Vagina (tissue), 2 donors: ENCODE measurements around the gene CUX1.

ENCODE experiments used
- POLR2A ChIP-seq, 2 donors: fragments of 450-650 bp; IDR thresholded peaks; one replicate each; pipeline ENCODE4 v1.6.1; 2017; ENCODE audit warnings: antibody characterized with exemption in 2 of 2, mild to moderate bottlenecking in 2 of 2, moderate library complexity in 2 of 2
- POLR2AphosphoS5 ChIP-seq, 2 donors: sonication (generic); formaldehyde crosslinking; IDR thresholded peaks; one replicate each; pipeline ENCODE4 v1.9.0; 2017; ENCODE audit warnings: antibody characterized with exemption in 2 of 2, mild to moderate bottlenecking in 2 of 2, low read depth in 1 of 2; ENCODE audit not compliant: insufficient read depth in 1 of 2
- TF ChIP-seq, protein P1 (sequence below), 3 experiments: fragments of 450-650 bp in 2 of 3; fragments of 200-600 bp in 1 of 3; sonication (generic) in 1 of 3; IDR thresholded peaks; one replicate each; pipeline ENCODE4 v1.5.1; 2017 to 2019; ENCODE audit warnings: antibody characterized with exemption in 3 of 3, mild to moderate bottlenecking in 2 of 3, moderate library complexity in 2 of 3

DNA sequence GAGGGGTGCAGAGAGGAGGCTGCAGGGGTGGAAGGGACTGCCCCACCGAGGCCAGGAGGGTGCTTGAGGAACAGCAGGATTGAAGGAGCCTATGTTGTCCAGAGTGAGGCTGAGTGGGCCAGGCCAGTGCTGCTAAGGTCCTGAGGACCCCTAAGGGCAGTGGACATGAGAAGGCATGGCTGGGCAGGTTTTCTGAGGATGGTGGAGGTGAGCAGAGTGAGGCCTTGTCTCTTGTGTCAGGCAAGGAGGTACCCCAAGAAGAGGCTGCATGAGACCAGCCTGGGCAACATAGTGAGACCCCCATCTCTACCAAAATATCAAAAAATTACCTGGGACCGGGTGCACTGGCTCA is 474.5 kb downstream of the CUX1 start:
- TF ChIP-seq POLR2AphosphoS5 (IDR thresholded peaks at IDR 0.05; ENCODE audit: insufficient read depth in 1 of 2, low read depth in 1 of 2) (no peak), POLR2A (IDR thresholded peaks at IDR 0.05) (no peak)
- TF ChIP-seq, protein P1, sequence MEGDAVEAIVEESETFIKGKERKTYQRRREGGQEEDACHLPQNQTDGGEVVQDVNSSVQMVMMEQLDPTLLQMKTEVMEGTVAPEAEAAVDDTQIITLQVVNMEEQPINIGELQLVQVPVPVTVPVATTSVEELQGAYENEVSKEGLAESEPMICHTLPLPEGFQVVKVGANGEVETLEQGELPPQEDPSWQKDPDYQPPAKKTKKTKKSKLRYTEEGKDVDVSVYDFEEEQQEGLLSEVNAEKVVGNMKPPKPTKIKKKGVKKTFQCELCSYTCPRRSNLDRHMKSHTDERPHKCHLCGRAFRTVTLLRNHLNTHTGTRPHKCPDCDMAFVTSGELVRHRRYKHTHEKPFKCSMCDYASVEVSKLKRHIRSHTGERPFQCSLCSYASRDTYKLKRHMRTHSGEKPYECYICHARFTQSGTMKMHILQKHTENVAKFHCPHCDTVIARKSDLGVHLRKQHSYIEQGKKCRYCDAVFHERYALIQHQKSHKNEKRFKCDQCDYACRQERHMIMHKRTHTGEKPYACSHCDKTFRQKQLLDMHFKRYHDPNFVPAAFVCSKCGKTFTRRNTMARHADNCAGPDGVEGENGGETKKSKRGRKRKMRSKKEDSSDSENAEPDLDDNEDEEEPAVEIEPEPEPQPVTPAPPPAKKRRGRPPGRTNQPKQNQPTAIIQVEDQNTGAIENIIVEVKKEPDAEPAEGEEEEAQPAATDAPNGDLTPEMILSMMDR (IDR thresholded peaks at IDR 0.05) = no peak
